ENCODE results near the gene MPRIP.
"Not testable (repeated sequence)": the region's sequence is repeated elsewhere in the genome, so short reads cannot be mapped to it uniquely, and the experiment has no call there.

MPRIP gene

GRCh38 chr17:17147821-17148220, 105.6 kb downstream of the MPRIP start:
- no peak for DNase-seq (ENCODE audit: low read depth in 3 of 3)

DNA sequence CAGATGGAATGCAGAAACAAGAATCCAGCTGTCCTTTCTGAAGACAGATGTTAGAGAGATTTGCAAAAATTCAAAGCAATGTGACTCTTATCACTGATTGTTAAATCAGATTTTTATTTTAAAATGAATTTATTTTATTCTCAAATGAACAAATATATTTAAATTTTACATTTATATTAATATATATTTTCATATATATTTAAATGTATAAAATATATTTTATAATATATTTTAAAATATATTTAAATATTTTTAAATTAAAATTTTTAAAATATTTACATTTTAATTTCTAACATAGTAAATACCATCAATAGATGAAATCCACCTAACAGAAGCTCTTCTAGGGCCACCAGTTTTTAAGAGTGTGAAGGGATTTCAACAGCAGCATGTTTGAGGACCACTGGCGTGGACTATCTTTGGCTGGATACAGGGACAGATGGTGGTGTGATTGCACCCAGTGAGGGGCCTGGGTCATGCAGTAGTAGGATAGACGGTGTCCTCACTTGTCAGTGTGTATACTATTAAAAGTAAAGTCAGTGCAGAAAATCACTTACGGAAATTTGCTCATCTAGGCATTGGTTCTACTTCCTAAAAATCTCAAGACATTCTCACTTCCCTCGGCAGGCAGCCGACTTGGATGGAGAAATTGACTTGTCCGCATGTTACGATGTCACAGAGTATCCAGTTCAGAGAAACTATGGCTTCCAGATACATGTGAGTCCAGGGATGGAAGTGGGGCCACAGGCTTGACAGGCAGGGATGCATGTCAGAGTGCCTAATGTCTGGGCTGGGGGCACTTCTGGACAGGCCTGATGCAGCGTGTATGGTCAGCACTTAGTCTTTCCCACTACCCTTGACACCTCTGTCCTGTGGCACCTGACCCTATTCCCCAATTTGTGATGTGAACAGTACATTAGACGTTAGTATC, 107.5 kb downstream of the MPRIP start:
- DNase-seq (ENCODE audit: low read depth in 3 of 3), result no peak

DNA sequence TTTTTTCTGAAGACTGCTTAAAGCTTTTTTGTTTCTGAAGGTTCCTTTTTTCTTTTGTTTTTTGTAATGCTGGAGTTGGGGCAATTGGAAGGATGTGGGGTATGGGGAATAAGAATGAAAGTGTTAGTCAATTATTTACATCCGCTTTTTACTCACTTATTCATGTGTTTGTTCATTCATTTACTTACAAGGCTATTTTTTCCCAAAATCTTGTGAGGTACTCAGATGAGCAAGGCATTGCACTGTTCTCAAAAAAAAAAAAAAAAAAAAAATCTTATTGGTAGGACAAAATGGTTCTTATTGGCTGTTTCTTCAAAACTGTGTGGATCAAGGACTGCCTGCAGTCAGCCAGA, 108.2 kb downstream of the MPRIP start:
- DNase-seq (ENCODE audit: low read depth in 3 of 3), result no peak

GRCh38 chr17:17151055-17151454, 108.8 kb downstream of the MPRIP start:
- no peak for DNase-seq (ENCODE audit: low read depth in 3 of 3)

GRCh38 chr17:17151541-17151940, 109.3 kb downstream of the MPRIP start:
- no peak for DNase-seq (ENCODE audit: low read depth in 3 of 3)

DNA sequence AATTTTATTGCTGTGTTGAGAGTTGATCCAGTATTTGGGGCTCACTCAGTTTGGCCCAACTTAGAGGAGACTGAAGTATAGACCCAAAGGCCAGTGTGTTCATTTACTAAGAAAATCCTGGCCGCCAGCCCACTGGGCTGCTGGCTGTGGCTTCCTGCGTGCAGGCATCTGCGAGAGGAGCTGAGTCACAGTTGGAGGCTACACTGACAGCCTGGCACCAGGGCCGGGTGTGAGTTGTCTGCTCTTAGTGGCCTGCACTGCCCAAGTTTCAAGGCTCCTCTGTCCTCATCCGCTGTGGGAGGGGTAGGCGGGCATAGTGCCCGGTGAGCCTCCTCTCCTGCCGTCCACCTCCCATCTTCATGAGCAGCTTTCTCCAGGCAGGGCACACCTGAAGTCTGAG, 109.7 kb downstream of the MPRIP start:
- no peak for DNase-seq (ENCODE audit: low read depth in 3 of 3)

DNA sequence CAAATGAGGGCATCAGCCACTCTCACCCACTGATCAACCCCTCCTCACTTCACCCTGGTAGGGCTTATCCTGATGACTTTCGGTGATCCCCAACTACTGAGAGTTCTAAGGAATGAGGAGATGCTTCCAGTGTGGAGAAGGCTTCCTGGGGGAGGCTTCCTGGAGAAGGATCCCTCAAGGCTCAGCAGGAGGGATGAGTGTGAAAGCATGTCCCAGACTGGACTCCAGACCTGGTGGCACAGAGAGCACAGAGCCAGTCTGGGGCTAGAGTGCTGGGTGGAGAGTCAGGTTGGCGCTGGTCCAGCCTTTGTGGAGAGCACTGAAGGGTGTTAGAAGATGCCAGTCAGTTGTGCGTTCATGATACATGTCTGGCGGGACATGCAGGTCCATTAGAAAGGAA, 110.1 kb downstream of the MPRIP start:
- DNase-seq (ENCODE audit: low read depth in 3 of 3), result no peak

DNA sequence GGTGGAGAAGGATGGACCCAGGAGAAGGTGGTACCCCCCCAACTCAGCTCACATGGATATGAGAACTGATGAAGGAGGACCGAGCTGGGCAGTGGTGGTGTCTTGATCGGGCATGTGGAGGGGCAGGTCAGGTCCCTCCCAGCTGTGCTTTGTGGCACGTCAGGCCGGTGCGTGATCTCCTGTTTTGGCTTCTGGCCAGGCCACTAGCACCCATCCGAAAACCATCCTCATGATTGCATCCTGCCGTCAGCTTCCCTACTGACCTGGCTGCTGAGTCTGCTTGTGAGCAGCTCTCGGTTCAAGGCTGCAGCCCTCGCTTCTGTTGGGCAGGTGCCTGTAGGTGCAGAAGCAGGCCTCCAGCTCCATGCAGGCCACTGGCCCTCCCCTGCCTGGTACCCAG, 110.8 kb downstream of the MPRIP start:
- DNase-seq (ENCODE audit: low read depth in 3 of 3), result no peak

DNA sequence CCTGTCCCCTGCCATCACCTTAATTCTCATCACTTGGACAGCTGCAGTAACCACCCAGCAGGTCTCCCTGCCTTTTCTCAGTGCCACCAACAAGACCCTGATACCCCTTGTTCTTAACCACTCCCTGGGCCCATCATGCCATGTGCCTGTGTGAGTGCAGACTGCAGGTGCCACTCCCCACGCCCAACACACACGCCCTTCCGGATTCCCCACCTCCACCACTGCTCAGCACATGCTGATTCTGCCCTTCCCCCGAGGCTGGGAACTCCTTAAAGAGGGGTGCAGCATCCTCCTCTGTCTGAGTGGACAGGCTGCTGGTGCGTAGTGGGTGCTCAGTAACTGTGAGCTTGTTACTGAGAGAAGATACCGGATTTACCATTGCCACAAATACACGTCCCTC, 111.5 kb downstream of the MPRIP start:
- no peak for DNase-seq (ENCODE audit: low read depth in 3 of 3)

DNA sequence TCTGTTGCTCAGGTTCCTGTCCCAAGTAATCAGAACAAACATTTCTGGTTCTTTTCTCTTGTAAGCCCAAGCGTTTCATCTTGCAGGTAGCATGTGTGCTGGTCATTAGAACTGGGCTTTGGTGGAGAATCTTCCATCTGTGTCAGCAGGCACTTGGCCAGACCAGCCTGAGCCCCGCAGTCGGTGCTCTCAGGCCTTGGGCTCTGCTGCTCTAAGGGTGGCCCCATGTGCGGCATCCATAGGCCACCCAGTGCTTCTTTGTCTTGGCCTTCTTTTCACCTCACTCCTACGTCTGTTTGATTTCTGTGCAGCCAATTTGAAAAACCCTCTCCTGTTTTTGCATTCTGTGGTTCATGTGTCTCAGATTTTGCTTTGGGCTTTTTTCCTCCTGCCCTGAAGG, 112.3 kb downstream of the MPRIP start:
- DNase-seq (ENCODE audit: low read depth in 3 of 3), result no peak

GRCh38 chr17:17154981-17155380, 112.7 kb downstream of the MPRIP start:
- no peak for DNase-seq (ENCODE audit: low read depth in 3 of 3)

DNA sequence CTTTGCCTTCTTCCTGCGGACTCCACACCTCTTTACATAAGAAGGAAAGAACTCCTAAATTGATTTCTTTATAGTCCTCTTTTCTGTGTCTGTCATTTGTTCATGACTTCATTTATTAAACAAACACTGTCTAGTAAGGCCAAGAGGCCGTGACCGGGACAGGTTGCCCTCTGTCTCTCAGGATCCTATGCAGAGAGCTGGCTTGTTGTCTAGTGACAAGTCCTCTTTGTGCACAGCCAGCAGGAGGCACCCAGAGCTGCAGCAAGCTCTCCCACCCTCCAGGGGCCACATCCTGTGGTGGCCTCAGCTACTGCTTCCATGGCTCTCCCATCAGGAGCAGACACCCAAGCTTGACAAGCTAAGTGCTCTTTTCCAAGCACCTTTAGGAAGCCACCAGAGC, 113.3 kb downstream of the MPRIP start:
- DNase-seq (ENCODE audit: low read depth in 3 of 3), result no peak

GRCh38 chr17:17156107-17156506, 113.8 kb downstream of the MPRIP start:
- no peak for DNase-seq (ENCODE audit: low read depth in 3 of 3)

GRCh38 chr17:17156511-17156910, 114.3 kb downstream of the MPRIP start:
- no peak for DNase-seq (ENCODE audit: low read depth in 3 of 3)

DNA sequence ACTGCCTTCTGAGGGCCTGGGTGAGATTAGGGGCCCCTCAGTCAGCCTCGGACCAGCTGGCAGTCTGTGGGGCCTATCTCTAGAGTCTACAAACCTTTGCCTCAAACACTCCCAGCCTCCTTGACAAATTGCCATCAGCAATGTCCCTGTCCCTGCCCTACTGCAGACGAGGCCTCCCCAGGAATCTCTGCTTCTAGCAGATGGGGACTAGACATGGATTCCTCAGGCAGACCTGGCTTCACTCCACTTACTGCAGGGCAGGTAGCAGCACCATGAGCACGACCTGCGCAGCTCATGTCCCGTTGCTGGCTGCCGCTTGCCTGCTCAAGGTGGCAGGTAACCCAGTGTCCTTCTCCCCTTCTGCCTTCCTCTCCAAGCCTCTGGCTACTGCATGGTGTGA, 114.8 kb downstream of the MPRIP start:
- DNase-seq (ENCODE audit: low read depth in 3 of 3), result no peak

DNA sequence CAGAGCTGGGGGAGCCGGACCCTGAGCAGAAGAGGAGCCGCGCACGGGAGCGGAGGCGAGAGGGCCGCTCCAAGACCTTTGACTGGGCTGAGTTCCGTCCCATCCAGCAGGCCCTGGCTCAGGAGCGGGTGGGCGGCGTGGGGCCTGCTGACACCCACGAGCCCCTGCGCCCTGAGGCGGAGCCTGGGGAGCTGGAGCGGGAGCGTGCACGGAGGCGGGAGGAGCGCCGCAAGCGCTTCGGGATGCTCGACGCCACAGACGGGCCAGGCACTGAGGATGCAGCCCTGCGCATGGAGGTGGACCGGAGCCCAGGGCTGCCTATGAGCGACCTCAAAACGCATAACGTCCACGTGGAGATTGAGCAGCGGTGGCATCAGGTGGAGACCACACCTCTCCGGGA, 116.2 kb downstream of the MPRIP start:
- DNase-seq (ENCODE audit: low read depth in 3 of 3), result not testable (repeated sequence)

GRCh38 chr17:17159571-17159970, 117.3 kb downstream of the MPRIP start:
- no peak for DNase-seq (ENCODE audit: low read depth in 3 of 3)

DNA sequence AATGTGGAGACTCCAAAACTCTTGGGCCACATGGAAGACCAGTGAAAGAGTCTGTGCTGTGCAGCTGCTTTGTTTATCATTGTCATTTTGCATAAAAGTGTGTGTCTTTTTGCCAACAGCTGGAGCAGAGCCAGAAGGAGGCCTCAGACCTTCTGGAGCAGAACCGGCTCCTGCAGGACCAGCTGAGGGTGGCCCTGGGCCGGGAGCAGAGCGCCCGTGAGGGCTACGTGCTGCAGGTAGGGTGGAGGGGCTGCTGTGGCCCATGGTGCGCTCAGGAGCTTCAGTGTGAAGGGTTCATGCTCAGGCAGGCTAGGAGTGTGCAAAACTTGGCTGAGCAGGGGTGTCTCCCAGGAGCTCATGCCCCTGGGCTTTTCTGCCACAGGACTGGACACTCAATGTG, 118.9 kb downstream of the MPRIP start:
- no peak for DNase-seq (ENCODE audit: low read depth in 3 of 3)

GRCh38 chr17:17161759-17162158, 119.5 kb downstream of the MPRIP start:
- DNase-seq (ENCODE audit: low read depth in 3 of 3), result no peak

- no peak for DNase-seq (ENCODE audit: low read depth in 3 of 3)
Measured at GRCh38 chr17:17164156-17164555, 121.9 kb downstream of the MPRIP start.

- DNase-seq (ENCODE audit: low read depth in 3 of 3), result no peak
Measured at GRCh38 chr17:17164676-17165075, 122.4 kb downstream of the MPRIP start.

GRCh38 chr17:17165666-17166308, 123.5 kb downstream of the MPRIP start:
- no peak for DNase-seq (ENCODE audit: low read depth in 3 of 3)

DNA sequence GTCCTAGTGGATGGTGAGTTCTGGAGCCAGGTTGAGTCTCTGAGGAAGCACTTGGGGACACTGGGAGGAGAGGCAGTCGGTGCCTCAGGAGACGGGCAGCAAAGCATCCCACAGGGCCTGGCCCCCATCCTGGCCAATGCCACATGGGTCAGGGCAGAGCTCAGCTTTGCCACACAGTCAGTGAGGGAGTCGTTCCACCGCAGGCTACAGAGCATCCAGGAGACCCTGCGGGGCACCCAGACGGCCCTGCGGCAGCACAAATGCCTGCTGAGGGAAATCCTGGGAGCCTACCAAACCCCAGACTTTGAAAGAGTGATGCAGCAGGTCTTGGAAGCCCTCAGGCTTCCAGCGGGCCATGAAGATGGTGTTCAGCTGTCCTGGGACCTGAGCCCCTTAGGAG, 124.2 kb downstream of the MPRIP start:
- DNase-seq (ENCODE audit: low read depth in 3 of 3), result no peak

Measured in stimulated activated CD4-positive, alpha-beta T cell treated with anti-CD3 and anti-CD28 coated beads, TNF-alpha, amount 100 ng/mL, for 4 hours (primary cell).